ENCODE measurements around the gene TCEA3. TPM values are rescaled to one million over a fixed set of nuclear protein-coding genes. Genes with fewer than 3 reads are reported as not detected.
A peak's percentile ranks its signal among the peaks of the same experiment; 100 is the strongest.

Gene TCEA3
- total RNA-seq (ENCODE audit: low replicate concordance), result 8.8 and 9.2 TPM in 2 replicates
- long read RNA-seq, transcript TCEA3-203 (11 exons, 1,559 nt), result major isoform, 10 of 14 reads
- long read RNA-seq, partial matches to known transcripts, result 0 of 14 reads
- long read RNA-seq, other reads (novel, unspliced or antisense), result 4 of 14 reads

- Mint-ChIP-seq H3K27ac (peak within 1 kb of the TSS; percentile 62), H3K36me3 (peaks cover 17% of the 10 kb centered on the region), H3K4me3 (peak within 1 kb of the TSS; percentile 85), H3K4me1 (ENCODE audit: unreplicated experiment) (peaks cover 16% of the 10 kb centered on the region), H3K27me3 (peaks cover 21% of the 10 kb centered on the region), H3K9me3 (no peaks in the 10 kb centered on the region)
- TF ChIP-seq CTCF (conservative IDR thresholded peaks at IDR 0.05), result no peak
- DNase-seq (ENCODE audit: extremely low spot score, unreplicated experiment), result no peak
These were observed at the start of gene TCEA3 for GRCh38 chr1:23424293-23425192. Gene TCEA3 (minus strand): TSS chr1:23424748. CDS start chr1:23424633, 115 bp downstream.

- no peaks in the 10 kb centered on the region for H3K27me3 Mint-ChIP-seq
- peaks cover 4% of the 10 kb centered on the region for H3K36me3 Mint-ChIP-seq
- no peak overlapping the region for H3K4me3 Mint-ChIP-seq
- no peak for TF ChIP-seq CTCF (conservative IDR thresholded peaks at IDR 0.05)
- H3K4me1 Mint-ChIP-seq (ENCODE audit: unreplicated experiment), result peaks cover 23% of the 10 kb centered on the region
- H3K27ac Mint-ChIP-seq, result no peak overlapping the region
- DNase-seq (ENCODE audit: extremely low spot score, unreplicated experiment), result no peak
- H3K9me3 Mint-ChIP-seq, result no peaks in the 10 kb centered on the region
These were observed 48.7 kb upstream of the TCEA3 start for GRCh38 chr1:23473037-23473800.

- no peaks in the 10 kb centered on the region for H3K9me3 Mint-ChIP-seq
- peak overlapping the region; percentile 34 for H3K27ac Mint-ChIP-seq
- H3K4me1 Mint-ChIP-seq (ENCODE audit: unreplicated experiment), result peaks cover 23% of the 10 kb centered on the region
- H3K27me3 Mint-ChIP-seq, result no peaks in the 10 kb centered on the region
- TF ChIP-seq CTCF (conservative IDR thresholded peaks at IDR 0.05), result no peak
- no peak overlapping the region for H3K4me3 Mint-ChIP-seq
- no peak for DNase-seq (ENCODE audit: extremely low spot score, unreplicated experiment)
- H3K36me3 Mint-ChIP-seq, result peaks cover 5% of the 10 kb centered on the region
These were observed 47.9 kb upstream of the TCEA3 start for GRCh38 chr1:23472351-23473036.

- Mint-ChIP-seq H3K27me3 (no peaks in the 10 kb centered on the region), H3K4me3 (no peak overlapping the region)
- TF ChIP-seq CTCF (conservative IDR thresholded peaks at IDR 0.05), result no peak
These were observed 47.0 kb upstream of the TCEA3 start for GRCh38 chr1:23471473-23472075.

More at GRCh38 chr1:23471473-23472075, 47.0 kb upstream of the TCEA3 start:
- Mint-ChIP-seq H3K4me1 (ENCODE audit: unreplicated experiment) (peaks cover 23% of the 10 kb centered on the region), H3K36me3 (peaks cover 7% of the 10 kb centered on the region), H3K27ac (peak overlapping the region; percentile 34), H3K9me3 (no peaks in the 10 kb centered on the region)
- DNase-seq (ENCODE audit: extremely low spot score, unreplicated experiment), result no peak
